ENCODE data around the gene ATAD3C. TPM values are rescaled to one million over a fixed set of nuclear protein-coding genes. Genes with fewer than 3 reads are reported as not detected.
"Not testable (repeated sequence)": the region's sequence is repeated elsewhere in the genome, so short reads cannot be mapped to it uniquely, and the experiment has no call there.

Gene ATAD3C
- total RNA-seq, 4 donors from 2014 or later: 0.32 to 2.4 (median 0.58) TPM

- Histone ChIP-seq H3K9me3 (no peaks in the 10 kb centered on the region), H3K27me3 (no peaks in the 10 kb centered on the region), H3K4me3 (peak within 1 kb of the TSS; percentile 79 to 98 (median 94)), H3K4me1 (peaks cover 29 to 53% (median 46%) of the 10 kb centered on the region in 4 donors), H3K27ac (replicated peaks in 1 of 4) (peak within 1 kb of the TSS; percentile 88 to 92 (median 90)), H3K36me3 (peaks cover 16 to 48% (median 46%) of the 10 kb centered on the region in 4 donors)
- intact Hi-C loops (cut with DNase I): no loop called here
- TF ChIP-seq EP300 (IDR thresholded peaks at IDR 0.05): no peak
- peak in 2 of 3 experiments; percentile 12 to 29 for TF ChIP-seq CTCF (IDR thresholded peaks at IDR 0.05)
- TF ChIP-seq POLR2AphosphoS5 (IDR thresholded peaks at IDR 0.05): peak; percentile 92 to 99
- TF ChIP-seq POLR2A (IDR thresholded peaks at IDR 0.05; ENCODE audit: low read depth): peak; percentile 39
- peak; percentile 99 for DNase-seq (ENCODE audit: extremely low spot score)
- WGBS: 0% methylated on average over 33 of the region's 98 CpGs
These were observed 42.5 kb upstream of the ATAD3C start, which contains the start of gene MRPL20 for GRCh38 chr1:1406821-1407635. Gene MRPL20 (minus strand): TSS chr1:1407293. CDS start chr1:1407217, 76 bp downstream.

GRCh38 chr1:1407636-1408318 is 41.7 kb upstream of the ATAD3C start:
- intact Hi-C loops (cut with DNase I): no loop called here
- H3K27ac ChIP-seq (replicated peaks in 1 of 4): peak overlapping the region; percentile 88 to 92 (median 90)
- DNase-seq (ENCODE audit: extremely low spot score): no peak
- no peaks in the 10 kb centered on the region for H3K9me3 ChIP-seq
- WGBS: 42% methylated on average over 12 of the region's 41 CpGs
- peaks cover 12 to 40% (median 38%) of the 10 kb centered on the region in 4 donors for H3K36me3 ChIP-seq
- TF ChIP-seq CTCF (IDR thresholded peaks at IDR 0.05) (peak in 1 of 3 experiments; percentile 25), EP300 (IDR thresholded peaks at IDR 0.05) (no peak), POLR2AphosphoS5 (IDR thresholded peaks at IDR 0.05) (no peak), POLR2A (IDR thresholded peaks at IDR 0.05; ENCODE audit: low read depth) (no peak)
- peak overlapping the region; percentile 79 to 98 (median 94) for H3K4me3 ChIP-seq
- no peaks in the 10 kb centered on the region for H3K27me3 ChIP-seq
- H3K4me1 ChIP-seq: peaks cover 29 to 49% (median 45%) of the 10 kb centered on the region in 4 donors

GRCh38 chr1:1410238-1410637 is 39.3 kb upstream of the ATAD3C start:
- H3K27me3 ChIP-seq; H3K27ac ChIP-seq (replicated peaks in 1 of 4); H3K9me3 ChIP-seq; DNase-seq (ENCODE audit: extremely low spot score); H3K4me3 ChIP-seq; intact Hi-C loops (cut with DNase I): not testable (repeated sequence)
- 56% methylated on average over 6 of the region's 8 CpGs for WGBS
- Histone ChIP-seq H3K36me3 (peaks cover 4 to 16% (median 14%) of the 10 kb centered on the region in 4 donors), H3K4me1 (peaks cover 26 to 43% (median 37%) of the 10 kb centered on the region in 4 donors)

GRCh38 chr1:1411626-1412025 is 37.9 kb upstream of the ATAD3C start:
- 86% methylated on average over 13 of the region's 13 CpGs for WGBS
- peaks cover 0 to 8% (median 5%) of the 10 kb centered on the region in 4 donors for H3K36me3 ChIP-seq
- H3K27me3 ChIP-seq: no peaks in the 10 kb centered on the region
- H3K27ac ChIP-seq (replicated peaks in 1 of 4): no peak overlapping the region
- H3K9me3 ChIP-seq: no peaks in the 10 kb centered on the region
- H3K4me1 ChIP-seq: peaks cover 12 to 29% (median 23%) of the 10 kb centered on the region in 4 donors
- intact Hi-C loops (cut with DNase I): no loop called here
- no peak overlapping the region for H3K4me3 ChIP-seq
- DNase-seq (ENCODE audit: extremely low spot score): no peak
- no peak for TF ChIP-seq POLR2AphosphoS5 (IDR thresholded peaks at IDR 0.05)
- TF ChIP-seq CTCF (IDR thresholded peaks at IDR 0.05): no peak
- no peak for TF ChIP-seq POLR2A (IDR thresholded peaks at IDR 0.05; ENCODE audit: low read depth)
- no peak for TF ChIP-seq EP300 (IDR thresholded peaks at IDR 0.05)

- DNase-seq (ENCODE audit: extremely low spot score); H3K36me3 ChIP-seq; H3K27me3 ChIP-seq; H3K27ac ChIP-seq (replicated peaks in 1 of 4); intact Hi-C loops (cut with DNase I); H3K4me3 ChIP-seq; H3K9me3 ChIP-seq: not testable (repeated sequence)
- WGBS: 93% methylated on average over 11 of the region's 11 CpGs
- peaks cover 12 to 26% (median 21%) of the 10 kb centered on the region in 4 donors for H3K4me1 ChIP-seq
These were observed 37.1 kb upstream of the ATAD3C start for GRCh38 chr1:1412311-1412902.
